Measurements from ENCODE around the gene MRPS2.
"Not testable (repeated sequence)": the region's sequence is repeated elsewhere in the genome, so short reads cannot be mapped to it uniquely, and the experiment has no call there.

Gene MRPS2

DNA sequence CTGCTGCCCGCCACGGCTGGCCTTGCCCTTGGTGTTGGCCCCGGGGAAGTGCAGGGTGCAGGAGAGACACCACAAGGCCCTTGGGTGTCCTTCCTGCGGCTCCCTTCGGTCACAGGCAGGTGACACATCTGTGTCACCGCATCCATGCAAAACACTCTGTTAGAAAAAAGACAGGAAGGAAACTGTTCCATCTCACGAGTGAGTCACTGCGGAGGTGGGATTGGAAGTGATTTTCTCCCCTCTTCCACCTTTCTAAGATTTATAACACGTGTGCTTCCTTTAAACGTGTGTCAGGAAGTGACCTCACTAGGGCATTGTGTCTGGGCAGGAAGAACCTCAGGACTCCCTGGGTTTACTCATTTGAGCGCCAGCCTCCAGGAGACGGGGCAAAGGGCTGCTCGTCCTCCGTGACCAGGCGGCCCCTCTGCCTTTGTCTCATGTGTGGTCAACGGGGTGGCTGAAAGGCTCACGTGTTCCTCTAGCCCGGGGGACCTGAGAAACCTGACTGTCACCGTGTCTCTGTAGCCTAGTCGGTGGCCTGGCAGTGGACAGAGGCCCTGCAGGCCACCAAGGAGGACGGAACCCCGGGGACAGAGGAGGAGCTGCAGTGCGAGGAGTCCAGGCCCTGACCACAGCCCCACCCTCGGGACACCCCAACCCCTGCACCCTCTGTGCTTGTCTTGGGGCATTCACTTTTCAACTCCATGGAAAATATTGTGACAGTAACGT, 15.8 kb downstream of the MRPS2 start:
- no peak for DNase-seq

GRCh38 chr9:135517407-135517822, 16.9 kb downstream of the MRPS2 start:
- no peak for DNase-seq

DNA sequence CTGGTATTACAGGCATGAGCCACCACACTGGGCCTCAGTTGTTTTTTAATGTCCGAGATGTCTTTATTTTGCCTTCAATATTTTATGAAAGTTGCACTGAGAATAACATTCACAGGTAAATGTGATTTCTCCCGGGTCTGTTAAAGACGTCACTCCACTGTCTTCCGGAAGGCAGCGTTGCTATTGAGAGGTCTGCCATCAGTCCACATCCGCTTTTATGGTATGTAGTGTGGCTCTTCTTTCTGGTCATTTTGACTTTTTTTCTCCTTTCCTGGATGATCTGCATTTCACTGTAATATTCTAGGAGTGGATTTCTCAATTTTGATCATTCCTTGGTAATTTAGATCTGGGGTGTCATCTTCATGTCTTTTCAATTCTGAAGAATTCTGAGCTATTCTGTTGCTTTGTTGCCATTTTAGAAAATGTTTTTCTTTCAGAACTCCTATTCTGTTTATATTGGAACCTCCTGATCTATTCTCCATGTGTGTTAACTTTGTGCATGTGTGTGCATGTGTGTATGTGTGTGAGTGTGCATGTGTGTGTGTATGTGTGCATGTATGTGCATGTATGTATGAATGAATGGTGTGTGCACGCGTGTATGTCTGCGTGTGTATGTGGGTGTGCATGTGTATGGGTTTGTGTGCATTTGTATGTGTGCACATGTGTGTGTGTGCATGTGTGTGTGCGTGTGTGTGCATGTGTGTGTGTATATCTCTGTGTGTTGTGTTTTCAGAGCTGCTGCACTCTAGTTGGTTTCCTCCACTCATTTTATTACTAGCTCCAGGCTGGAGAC, 18.9 kb downstream of the MRPS2 start:
- no peak for DNase-seq

- DNase-seq = no peak
These were observed 20.6 kb downstream of the MRPS2 start, which contains the start of gene LCN1 for GRCh38 chr9:135520916-135521607. LCN1 (plus strand) TSS chr9:135521440; CDS start chr9:135521498, 58 bp downstream.

GRCh38 chr9:135521608-135522095, 21.2 kb downstream of the MRPS2 start:
- DNase-seq = no peak

- no peak for DNase-seq
These were observed 21.8 kb downstream of the MRPS2 start for GRCh38 chr9:135522137-135522877.

DNA sequence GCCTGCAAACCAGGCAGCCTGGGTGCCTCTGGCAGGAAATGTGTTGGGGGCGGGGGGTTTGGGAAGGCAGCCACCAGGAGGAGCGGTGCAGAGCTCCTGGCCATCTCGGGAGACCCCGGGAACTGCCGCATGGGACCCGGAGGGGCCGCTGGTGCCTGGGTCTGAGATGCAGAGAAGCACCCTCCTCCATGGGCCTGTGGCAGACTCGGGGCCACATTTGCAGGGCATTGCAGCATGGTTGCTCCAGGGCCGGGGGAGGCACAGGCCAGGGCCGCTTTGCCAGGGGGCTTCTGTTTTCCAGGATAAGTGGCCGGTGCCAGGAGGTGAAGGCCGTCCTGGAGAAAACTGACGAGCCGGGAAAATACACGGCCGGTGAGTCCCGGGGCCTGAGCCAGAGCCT, 22.4 kb downstream of the MRPS2 start:
- DNase-seq = no peak

DNA sequence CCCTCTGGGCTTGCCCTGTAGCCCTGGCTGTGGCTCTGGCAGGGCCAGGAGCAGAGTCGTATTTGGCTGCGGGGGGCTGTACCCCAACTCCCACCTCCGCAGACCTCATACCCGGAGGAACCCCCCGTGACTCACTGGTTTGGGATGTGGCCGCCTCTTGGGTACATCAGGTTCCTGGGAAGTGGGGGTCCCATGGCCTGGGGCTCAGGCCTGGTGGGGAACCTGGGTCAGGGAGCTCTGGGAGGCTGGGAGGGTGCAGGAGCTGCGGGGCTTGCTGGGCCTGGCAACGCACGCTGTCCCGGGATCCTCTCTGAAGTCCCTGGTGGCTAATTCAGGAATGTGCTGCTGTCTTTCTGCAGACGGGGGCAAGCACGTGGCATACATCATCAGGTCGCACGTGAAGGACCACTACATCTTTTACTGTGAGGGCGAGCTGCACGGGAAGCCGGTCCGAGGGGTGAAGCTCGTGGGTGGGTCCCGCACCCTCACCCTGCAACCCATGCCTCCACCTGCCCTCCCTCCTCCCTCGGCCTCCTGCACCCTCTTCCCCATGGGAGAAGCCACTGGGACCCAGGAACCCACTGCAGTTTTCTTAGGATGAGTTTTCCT, 23.1 kb downstream of the MRPS2 start:
- no peak for DNase-seq

DNA sequence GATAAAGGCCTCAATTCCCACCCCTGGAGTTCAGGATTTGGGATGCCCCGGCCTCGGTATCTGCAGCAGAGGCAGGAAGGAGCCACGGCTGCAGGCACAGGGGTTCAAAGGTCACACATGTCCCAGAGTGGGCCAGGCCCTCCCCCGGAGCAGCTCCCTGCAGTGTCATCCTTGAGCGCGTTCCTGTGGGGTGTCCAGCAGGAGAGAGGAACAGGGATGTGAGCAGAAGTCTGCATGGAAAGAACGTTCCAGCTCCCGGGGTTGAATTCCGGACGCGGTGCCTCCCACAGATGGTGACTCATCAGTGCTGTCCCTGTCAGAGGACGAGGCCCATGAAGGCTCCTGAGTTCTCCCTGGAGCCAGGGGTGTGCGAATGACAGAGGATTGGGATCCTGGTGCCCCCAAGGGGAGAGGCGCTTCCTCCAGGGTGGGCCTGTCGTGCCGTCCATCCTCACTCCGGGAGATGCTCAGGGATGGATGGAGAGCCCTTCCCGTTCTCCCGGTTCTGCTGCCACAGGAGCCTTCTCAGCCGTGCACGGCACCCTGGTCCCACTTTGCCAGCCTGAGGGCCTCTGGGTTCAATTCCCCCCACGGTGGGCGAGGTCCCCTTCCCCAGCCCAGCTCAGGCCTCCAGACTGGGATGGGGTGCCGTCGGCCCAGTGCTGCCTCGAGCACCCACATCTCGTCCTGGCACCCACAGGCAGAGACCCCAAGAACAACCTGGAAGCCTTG, 23.8 kb downstream of the MRPS2 start:
- no peak for DNase-seq

- DNase-seq = no peak
These were observed 25.0 kb downstream of the MRPS2 start for GRCh38 chr9:135525241-135526088.

DNA sequence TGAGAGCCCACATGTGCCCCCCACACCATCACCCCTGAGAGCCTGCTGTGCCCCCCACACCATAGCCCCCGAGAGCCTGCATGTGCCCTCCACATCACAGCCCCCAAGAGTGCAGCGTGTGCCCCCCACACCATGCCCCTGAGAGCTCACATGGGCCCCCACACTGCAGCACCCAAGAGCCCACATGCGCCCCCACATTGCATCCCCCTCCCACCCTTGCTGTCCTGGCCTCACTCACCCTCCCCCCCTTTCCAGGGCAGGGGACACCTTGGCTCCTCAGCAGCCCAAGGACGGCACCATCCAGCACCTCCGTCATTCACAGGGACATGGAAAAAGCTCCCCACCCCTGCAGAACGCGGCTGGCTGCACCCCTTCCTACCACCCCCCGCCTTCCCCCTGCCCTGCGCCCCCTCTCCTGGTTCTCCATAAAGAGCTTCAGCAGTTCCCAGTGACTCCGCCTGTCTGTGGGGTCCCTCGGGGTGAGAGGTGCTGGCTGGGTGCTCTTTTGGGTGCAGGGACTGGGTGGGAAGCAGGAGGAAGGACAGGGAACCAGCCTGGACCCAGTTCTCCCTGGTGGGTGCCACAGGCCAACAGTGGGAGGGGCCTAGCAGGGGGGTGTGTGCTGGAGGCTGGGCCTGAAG, 25.7 kb downstream of the MRPS2 start:
- no peak for DNase-seq

DNA sequence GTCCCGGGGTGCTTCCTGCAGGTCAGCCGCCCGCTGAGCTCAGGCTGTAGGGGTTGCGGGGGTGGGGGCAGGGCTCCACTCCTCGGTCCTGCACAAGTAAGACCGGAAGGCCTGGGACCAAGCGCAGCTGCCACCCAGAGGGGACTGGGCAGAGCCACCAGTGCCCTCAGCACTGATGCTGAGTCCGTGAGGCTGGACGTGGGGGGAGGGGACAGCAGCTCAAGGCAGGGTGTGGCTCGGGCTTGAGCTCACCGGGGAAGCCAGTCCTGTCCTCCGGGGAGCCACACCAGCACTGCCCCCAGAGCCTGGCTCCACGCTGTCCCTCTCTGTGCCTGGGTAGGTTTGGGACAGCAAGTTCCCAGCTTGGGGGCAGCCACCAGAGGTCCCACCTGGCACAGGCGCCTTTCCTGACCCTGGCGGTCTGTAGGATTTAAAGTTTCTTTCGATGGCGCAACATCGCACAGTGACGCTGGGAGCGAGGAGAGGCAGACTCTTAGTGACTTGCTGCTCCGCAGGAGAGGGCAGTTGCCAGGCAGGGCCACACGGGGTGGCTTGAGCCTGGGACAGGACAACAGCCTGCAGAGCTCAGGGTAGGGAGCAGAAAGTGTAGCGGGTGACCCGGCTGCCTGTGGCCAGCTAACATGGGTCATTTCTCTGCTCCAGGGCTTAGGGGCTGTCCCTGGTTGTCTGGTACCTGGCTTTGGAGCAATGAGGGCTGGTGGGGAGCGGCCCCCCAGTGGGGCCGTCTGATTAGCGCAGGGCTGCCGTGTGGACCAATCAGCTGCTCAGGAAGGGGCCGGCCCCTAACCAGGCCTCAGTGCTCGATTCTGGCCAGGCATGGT, 26.5 kb downstream of the MRPS2 start:
- DNase-seq = no peak

DNA sequence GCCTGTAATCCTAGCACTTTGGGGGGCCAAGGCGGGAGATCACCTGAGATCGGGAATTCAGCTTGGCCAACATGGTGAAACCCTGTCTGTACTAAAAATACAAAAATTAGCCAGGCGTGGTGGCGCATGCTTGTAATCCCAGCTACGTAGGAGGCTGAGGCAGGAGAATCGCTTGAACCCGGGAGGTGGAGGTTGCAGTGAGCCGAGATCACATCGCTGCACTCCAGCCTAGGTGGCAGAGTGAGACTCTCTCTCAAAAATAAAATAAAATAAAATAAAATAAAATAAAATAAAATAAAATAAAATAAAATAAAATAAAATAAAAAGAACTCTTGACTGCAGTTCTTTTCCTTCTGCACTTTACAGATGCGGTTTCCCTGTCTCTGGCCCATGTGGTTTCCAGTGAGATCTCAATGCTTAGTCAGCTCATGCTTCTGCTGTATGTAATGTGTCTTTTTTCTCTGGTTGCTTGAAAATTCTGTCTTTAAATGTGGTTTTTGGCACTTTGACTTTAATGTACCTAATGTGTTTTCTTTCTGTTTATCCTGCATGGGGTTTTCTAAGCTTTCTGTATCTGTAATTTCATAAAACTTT, 28.5 kb downstream of the MRPS2 start:
- DNase-seq = not testable (repeated sequence)

DNA sequence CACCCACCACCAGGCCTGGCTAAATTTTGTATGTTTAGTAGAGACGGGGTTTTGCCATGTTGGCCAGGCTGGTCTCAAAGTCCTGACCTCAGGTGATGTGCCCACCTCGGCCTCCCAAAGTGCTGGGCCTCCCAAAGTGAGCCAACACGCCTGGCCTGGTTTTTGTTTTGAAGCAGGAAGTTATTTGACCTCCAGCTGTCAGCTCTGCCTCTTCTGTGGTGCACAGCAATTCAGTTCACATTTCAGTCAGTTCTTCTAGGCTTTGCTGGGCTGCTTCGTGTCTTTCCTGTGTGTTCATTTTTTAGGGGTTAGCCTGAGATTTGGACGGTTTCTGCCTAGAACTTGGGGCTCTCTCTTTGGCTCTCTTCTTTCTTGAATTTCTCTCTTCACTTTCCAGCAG, 29.7 kb downstream of the MRPS2 start:
- DNase-seq = no peak

DNA sequence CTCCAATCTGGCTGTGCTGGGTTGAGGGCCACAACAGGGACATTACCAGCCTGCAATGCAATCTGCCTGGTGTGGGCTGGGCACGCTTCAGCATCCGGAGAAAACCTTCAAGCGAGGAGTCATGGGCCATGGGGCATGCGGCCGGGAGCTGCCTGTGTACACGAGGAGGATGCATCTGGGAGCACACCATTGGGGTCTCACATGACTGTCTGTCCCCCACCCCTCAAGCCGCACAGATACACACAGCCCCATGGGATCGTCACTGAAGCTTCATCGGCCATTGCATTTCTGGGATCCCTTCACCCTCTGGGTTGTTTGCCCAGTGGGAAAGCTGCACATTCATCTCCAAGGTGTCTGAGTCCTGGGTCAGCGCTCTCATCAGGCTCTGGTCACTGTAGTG, 30.6 kb downstream of the MRPS2 start:
- DNase-seq = no peak

GRCh38 chr9:135533113-135533512, 32.6 kb downstream of the MRPS2 start:
- no peak for DNase-seq

DNA sequence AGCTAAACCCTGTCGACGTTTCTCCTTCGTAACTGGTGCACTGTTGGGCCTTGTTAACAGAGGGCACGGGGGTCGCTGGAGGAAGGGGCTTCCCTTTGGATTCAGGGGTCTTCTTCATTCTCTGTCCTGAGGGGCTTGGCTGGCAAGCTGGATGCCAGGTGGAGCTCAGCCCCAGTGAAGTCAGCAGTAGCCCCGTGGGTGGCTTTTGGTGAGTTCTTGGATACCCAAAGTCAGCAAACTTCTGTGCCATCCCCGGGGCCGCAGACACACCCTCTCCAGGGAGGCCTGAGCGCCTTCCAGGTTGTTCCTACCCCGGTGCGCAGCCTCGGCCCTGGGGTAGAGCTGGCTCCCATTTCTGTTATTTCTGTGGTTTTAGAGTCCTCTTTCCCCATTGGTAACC, 33.2 kb downstream of the MRPS2 start:
- no peak for DNase-seq

- not testable (repeated sequence) for DNase-seq
These were observed 33.8 kb downstream of the MRPS2 start for GRCh38 chr9:135534192-135534711.

Measured in NCI-H2081 treated with DMSO at 0.1 percent for 48 hours (cell line).